Choroid plexus epithelial cell (primary cell): ENCODE data around the gene LDB2.
A peak's percentile ranks its signal among the peaks of the same experiment; 100 is the strongest.

Experiments
- DNase-seq: peaks from one replicate; pipeline ENCODE4 v3.0.0-alpha.2; 2010; ENCODE audit warnings: low read depth
- H3K4me3 ChIP-seq: 2 replicates; pipeline ENCODE4 v1.5.1; 2011; ENCODE audit warnings: low read depth, mild to moderate bottlenecking, control low read depth, low read length, moderate library complexity
- CTCF ChIP-seq: conservative IDR thresholded peaks from 2 replicates; pipeline ENCODE4 v1.5.1; 2011; ENCODE audit warnings: low read depth, mild to moderate bottlenecking, control low read depth, inconsistent platforms, low read length, moderate library complexity

Gene LDB2

GRCh38 chr4:16775411-16776154 is 122.9 kb downstream of the LDB2 start:
- H3K4me3 ChIP-seq, result no peak overlapping the region
- no peak for DNase-seq
- TF ChIP-seq CTCF, result no peak

GRCh38 chr4:16772366-16772850 is 126.0 kb downstream of the LDB2 start:
- peak; percentile 59 for DNase-seq
- TF ChIP-seq CTCF, result no peak
- H3K4me3 ChIP-seq, result no peak overlapping the region

- no peak for DNase-seq
- TF ChIP-seq CTCF, result no peak
Measured at GRCh38 chr4:16770710-16771285, 127.6 kb downstream of the LDB2 start.

GRCh38 chr4:16767861-16768260 is 130.6 kb downstream of the LDB2 start:
- H3K4me3 ChIP-seq, result no peak overlapping the region
- DNase-seq, result no peak
- no peak for TF ChIP-seq CTCF

More at GRCh38 chr4:16770710-16771285, 127.6 kb downstream of the LDB2 start:
- no peak overlapping the region for H3K4me3 ChIP-seq

- no peak overlapping the region for H3K4me3 ChIP-seq
- DNase-seq, result no peak
- no peak for TF ChIP-seq CTCF
Measured at GRCh38 chr4:16767251-16767650, 131.2 kb downstream of the LDB2 start.

GRCh38 chr4:16765546-16765945 is 132.9 kb downstream of the LDB2 start:
- H3K4me3 ChIP-seq, result no peak overlapping the region
- DNase-seq, result no peak
- no peak for TF ChIP-seq CTCF

- peak; percentile 66 for DNase-seq
- H3K4me3 ChIP-seq, result no peak overlapping the region
- TF ChIP-seq CTCF, result peak; percentile 74
Measured at GRCh38 chr4:16764622-16765021, 133.8 kb downstream of the LDB2 start.
